ENCODE results near the gene REEP2. TPM values are rescaled to one million over a fixed set of nuclear protein-coding genes. Genes with fewer than 3 reads are reported as not detected.
A peak's percentile ranks its signal among the peaks of the same experiment; 100 is the strongest.

Gene REEP2
- polyA plus RNA-seq, 1 donor from 2014 or later: 146 TPM

DNA sequence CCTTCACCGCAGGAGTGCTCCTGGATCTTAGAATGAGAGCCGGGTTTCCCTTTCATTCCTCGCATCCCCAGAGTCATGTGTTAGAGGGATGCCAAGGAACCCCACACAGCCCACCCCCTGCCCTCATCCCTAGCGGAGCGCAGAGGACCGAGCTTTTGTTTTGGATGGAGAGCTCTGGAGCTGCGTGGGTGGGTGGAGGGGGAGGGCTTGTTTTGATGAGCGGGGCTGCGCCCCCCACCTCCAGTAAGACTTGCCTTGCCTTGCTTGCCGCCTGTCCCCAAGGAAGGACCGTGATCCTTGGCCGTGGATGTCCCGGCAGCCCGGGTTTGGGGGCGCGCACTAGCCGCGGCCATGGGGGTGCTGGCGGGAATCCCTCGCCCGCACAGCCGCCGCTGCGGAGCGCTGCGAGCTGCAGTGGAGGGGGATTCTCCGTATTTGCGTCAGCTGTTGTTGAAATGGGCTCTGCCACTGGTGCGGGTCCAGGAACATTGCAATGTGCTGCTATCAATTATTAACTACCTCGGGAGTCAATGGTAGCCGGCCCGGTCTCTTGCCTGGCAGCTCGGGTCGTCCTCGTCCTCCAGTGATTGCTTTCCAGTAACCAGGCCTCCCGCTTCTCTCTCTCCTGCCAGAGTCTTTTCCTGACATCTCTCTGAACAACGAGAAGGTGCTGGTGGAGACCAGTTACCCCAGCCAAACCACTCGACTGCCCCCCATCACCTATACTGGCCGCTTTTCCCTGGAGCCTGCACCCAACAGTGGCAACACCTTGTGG is 27.5 kb downstream of the REEP2 start:
- TF ChIP-seq SMC3 (conservative IDR thresholded peaks at IDR 0.05; ENCODE audit: poor library complexity): no peak
- TF ChIP-seq POLR2AphosphoS5 (IDR thresholded peaks at IDR 0.05): peak; percentile 6
- no peak for TF ChIP-seq EP300 (conservative IDR thresholded peaks at IDR 0.05; ENCODE audit: poor library complexity, severe bottlenecking)
- TF ChIP-seq MXI1 (conservative IDR thresholded peaks at IDR 0.05; ENCODE audit: poor library complexity, severe bottlenecking): no peak
- TF ChIP-seq EZH2 (IDR thresholded peaks at IDR 0.05; ENCODE audit: borderline replicate concordance, insufficient read depth, low read length, poor library complexity, severe bottlenecking): no peak
- H3K27ac ChIP-seq (ENCODE audit: low read length): peak overlapping the region; percentile 71
- H3K27me3 ChIP-seq (ENCODE audit: insufficient read depth, low read depth, low read length): peaks cover 23% of the 10 kb centered on the region
- H3K9me2 ChIP-seq (ENCODE audit: insufficient read depth, low read length): no peaks in the 10 kb centered on the region
- peak overlapping the region; percentile 84 for H3K4me3 ChIP-seq (ENCODE audit: low read length)
- H3K4me2 ChIP-seq (ENCODE audit: low read length): peak overlapping the region; percentile 89
- no peaks in the 10 kb centered on the region for H3K36me3 ChIP-seq (ENCODE audit: insufficient read depth, low read length)
- no peaks in the 10 kb centered on the region for H3F3A ChIP-seq (ENCODE audit: insufficient read depth, low read length, poor library complexity, severe bottlenecking)
- no peaks in the 10 kb centered on the region for H3K9me3 ChIP-seq (ENCODE audit: low read length)
- peak overlapping the region; percentile 99 for H3K9ac ChIP-seq (ENCODE audit: low read length)
- no peak overlapping the region for H2AFZ ChIP-seq (ENCODE audit: low read depth, low read length)
- H3K79me2 ChIP-seq (replicated peaks; ENCODE audit: insufficient read depth, low read length): no peaks in the 10 kb centered on the region
- peaks cover 4% of the 10 kb centered on the region for H4K20me1 ChIP-seq (ENCODE audit: insufficient read depth)

DNA sequence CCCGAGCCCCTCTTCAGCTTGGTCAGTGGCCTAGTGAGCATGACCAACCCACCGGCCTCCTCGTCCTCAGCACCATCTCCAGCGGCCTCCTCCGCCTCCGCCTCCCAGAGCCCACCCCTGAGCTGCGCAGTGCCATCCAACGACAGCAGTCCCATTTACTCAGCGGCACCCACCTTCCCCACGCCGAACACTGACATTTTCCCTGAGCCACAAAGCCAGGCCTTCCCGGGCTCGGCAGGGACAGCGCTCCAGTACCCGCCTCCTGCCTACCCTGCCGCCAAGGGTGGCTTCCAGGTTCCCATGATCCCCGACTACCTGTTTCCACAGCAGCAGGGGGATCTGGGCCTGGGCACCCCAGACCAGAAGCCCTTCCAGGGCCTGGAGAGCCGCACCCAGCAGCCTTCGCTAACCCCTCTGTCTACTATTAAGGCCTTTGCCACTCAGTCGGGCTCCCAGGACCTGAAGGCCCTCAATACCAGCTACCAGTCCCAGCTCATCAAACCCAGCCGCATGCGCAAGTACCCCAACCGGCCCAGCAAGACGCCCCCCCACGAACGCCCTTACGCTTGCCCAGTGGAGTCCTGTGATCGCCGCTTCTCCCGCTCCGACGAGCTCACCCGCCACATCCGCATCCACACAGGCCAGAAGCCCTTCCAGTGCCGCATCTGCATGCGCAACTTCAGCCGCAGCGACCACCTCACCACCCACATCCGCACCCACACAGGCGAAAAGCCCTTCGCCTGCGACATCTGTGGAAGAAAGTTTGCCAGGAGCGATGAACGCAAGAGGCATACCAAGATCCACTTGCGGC is 28.2 kb downstream of the REEP2 start:
- peaks cover 4% of the 10 kb centered on the region for H4K20me1 ChIP-seq (ENCODE audit: insufficient read depth)
- no peak overlapping the region for H3K4me2 ChIP-seq (ENCODE audit: low read length)
- H3K36me3 ChIP-seq (ENCODE audit: insufficient read depth, low read length): no peaks in the 10 kb centered on the region
- H2AFZ ChIP-seq (ENCODE audit: low read depth, low read length): no peak overlapping the region
- H3K9me3 ChIP-seq (ENCODE audit: low read length): no peaks in the 10 kb centered on the region
- H3K27me3 ChIP-seq (ENCODE audit: insufficient read depth, low read depth, low read length): peaks cover 23% of the 10 kb centered on the region
- H3K79me2 ChIP-seq (replicated peaks; ENCODE audit: insufficient read depth, low read length): no peaks in the 10 kb centered on the region
- peak overlapping the region; percentile 99 for H3K9ac ChIP-seq (ENCODE audit: low read length)
- no peaks in the 10 kb centered on the region for H3K9me2 ChIP-seq (ENCODE audit: insufficient read depth, low read length)
- no peaks in the 10 kb centered on the region for H3F3A ChIP-seq (ENCODE audit: insufficient read depth, low read length, poor library complexity, severe bottlenecking)
- no peak overlapping the region for H3K27ac ChIP-seq (ENCODE audit: low read length)
- TF ChIP-seq EP300 (conservative IDR thresholded peaks at IDR 0.05; ENCODE audit: poor library complexity, severe bottlenecking) (no peak), POLR2AphosphoS5 (IDR thresholded peaks at IDR 0.05) (peak; percentile 62), TAF1 (IDR thresholded peaks at IDR 0.05; ENCODE audit: low read depth) (no peak), RAD21 (conservative IDR thresholded peaks at IDR 0.05) (no peak)
- H3K4me3 ChIP-seq (ENCODE audit: low read length): peak overlapping the region; percentile 84

DNA sequence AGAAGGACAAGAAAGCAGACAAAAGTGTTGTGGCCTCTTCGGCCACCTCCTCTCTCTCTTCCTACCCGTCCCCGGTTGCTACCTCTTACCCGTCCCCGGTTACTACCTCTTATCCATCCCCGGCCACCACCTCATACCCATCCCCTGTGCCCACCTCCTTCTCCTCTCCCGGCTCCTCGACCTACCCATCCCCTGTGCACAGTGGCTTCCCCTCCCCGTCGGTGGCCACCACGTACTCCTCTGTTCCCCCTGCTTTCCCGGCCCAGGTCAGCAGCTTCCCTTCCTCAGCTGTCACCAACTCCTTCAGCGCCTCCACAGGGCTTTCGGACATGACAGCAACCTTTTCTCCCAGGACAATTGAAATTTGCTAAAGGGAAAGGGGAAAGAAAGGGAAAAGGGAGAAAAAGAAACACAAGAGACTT is 28.9 kb downstream of the REEP2 start:
- no peaks in the 10 kb centered on the region for H3K9me3 ChIP-seq (ENCODE audit: low read length)
- peaks cover 4% of the 10 kb centered on the region for H4K20me1 ChIP-seq (ENCODE audit: insufficient read depth)
- H3K9me2 ChIP-seq (ENCODE audit: insufficient read depth, low read length): no peaks in the 10 kb centered on the region
- H3K27ac ChIP-seq (ENCODE audit: low read length): no peak overlapping the region
- no peak overlapping the region for H3K9ac ChIP-seq (ENCODE audit: low read length)
- no peaks in the 10 kb centered on the region for H3K79me2 ChIP-seq (replicated peaks; ENCODE audit: insufficient read depth, low read length)
- H3K36me3 ChIP-seq (ENCODE audit: insufficient read depth, low read length): no peaks in the 10 kb centered on the region
- H3F3A ChIP-seq (ENCODE audit: insufficient read depth, low read length, poor library complexity, severe bottlenecking): no peaks in the 10 kb centered on the region
- H3K4me2 ChIP-seq (ENCODE audit: low read length): no peak overlapping the region
- no peak overlapping the region for H2AFZ ChIP-seq (ENCODE audit: low read depth, low read length)
- TF ChIP-seq SMC3 (conservative IDR thresholded peaks at IDR 0.05; ENCODE audit: poor library complexity) (no peak), EP300 (conservative IDR thresholded peaks at IDR 0.05; ENCODE audit: poor library complexity, severe bottlenecking) (no peak), RAD21 (conservative IDR thresholded peaks at IDR 0.05) (no peak), EZH2 (IDR thresholded peaks at IDR 0.05; ENCODE audit: borderline replicate concordance, insufficient read depth, low read length, poor library complexity, severe bottlenecking) (no peak), TAF1 (IDR thresholded peaks at IDR 0.05; ENCODE audit: low read depth) (no peak), POLR2AphosphoS5 (IDR thresholded peaks at IDR 0.05) (no peak), MXI1 (conservative IDR thresholded peaks at IDR 0.05; ENCODE audit: poor library complexity, severe bottlenecking) (no peak)
- TF ChIP-seq, protein P1, sequence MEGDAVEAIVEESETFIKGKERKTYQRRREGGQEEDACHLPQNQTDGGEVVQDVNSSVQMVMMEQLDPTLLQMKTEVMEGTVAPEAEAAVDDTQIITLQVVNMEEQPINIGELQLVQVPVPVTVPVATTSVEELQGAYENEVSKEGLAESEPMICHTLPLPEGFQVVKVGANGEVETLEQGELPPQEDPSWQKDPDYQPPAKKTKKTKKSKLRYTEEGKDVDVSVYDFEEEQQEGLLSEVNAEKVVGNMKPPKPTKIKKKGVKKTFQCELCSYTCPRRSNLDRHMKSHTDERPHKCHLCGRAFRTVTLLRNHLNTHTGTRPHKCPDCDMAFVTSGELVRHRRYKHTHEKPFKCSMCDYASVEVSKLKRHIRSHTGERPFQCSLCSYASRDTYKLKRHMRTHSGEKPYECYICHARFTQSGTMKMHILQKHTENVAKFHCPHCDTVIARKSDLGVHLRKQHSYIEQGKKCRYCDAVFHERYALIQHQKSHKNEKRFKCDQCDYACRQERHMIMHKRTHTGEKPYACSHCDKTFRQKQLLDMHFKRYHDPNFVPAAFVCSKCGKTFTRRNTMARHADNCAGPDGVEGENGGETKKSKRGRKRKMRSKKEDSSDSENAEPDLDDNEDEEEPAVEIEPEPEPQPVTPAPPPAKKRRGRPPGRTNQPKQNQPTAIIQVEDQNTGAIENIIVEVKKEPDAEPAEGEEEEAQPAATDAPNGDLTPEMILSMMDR (IDR thresholded peaks at IDR 0.05; ENCODE audit: poor library complexity, severe bottlenecking): no peak
- TF ChIP-seq, protein P2, sequence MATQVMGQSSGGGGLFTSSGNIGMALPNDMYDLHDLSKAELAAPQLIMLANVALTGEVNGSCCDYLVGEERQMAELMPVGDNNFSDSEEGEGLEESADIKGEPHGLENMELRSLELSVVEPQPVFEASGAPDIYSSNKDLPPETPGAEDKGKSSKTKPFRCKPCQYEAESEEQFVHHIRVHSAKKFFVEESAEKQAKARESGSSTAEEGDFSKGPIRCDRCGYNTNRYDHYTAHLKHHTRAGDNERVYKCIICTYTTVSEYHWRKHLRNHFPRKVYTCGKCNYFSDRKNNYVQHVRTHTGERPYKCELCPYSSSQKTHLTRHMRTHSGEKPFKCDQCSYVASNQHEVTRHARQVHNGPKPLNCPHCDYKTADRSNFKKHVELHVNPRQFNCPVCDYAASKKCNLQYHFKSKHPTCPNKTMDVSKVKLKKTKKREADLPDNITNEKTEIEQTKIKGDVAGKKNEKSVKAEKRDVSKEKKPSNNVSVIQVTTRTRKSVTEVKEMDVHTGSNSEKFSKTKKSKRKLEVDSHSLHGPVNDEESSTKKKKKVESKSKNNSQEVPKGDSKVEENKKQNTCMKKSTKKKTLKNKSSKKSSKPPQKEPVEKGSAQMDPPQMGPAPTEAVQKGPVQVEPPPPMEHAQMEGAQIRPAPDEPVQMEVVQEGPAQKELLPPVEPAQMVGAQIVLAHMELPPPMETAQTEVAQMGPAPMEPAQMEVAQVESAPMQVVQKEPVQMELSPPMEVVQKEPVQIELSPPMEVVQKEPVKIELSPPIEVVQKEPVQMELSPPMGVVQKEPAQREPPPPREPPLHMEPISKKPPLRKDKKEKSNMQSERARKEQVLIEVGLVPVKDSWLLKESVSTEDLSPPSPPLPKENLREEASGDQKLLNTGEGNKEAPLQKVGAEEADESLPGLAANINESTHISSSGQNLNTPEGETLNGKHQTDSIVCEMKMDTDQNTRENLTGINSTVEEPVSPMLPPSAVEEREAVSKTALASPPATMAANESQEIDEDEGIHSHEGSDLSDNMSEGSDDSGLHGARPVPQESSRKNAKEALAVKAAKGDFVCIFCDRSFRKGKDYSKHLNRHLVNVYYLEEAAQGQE (IDR thresholded peaks at IDR 0.05; ENCODE audit: borderline replicate concordance): no peak
- peaks cover 23% of the 10 kb centered on the region for H3K27me3 ChIP-seq (ENCODE audit: insufficient read depth, low read depth, low read length)
- peak overlapping the region; percentile 84 for H3K4me3 ChIP-seq (ENCODE audit: low read length)

Measured in neural cell (in vitro differentiated cells).